ENCODE data around the gene NFIC. TPM values are rescaled to one million over a fixed set of nuclear protein-coding genes. Genes with fewer than 3 reads are reported as not detected.

NFIC gene
- polyA plus RNA-seq, 1 experiment: 5.0 TPM

DNA sequence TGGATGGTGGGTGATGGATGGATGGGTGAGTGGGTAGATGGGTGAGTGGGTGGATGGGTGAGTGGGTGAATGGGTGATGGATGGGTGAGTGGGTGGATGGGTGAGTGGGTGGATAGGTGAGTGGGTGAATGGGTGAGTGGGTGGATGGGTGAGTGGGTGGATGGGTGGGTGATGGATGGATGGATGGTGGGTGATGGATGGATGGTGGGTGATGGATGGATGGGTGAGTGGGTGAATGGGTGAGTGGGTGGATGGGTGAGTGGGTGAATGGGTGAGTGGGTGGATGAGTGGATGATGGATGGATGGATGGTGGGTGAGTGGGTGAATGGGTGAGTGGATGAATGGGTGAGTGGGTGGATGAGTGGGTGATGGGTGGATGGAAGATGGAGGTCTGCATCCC lies 111.1 kb downstream of the NFIC start:
- no peak for DNase-seq (ENCODE audit: low read depth)
- no peaks in the 10 kb centered on the region for H3K36me3 ChIP-seq (ENCODE audit: control insufficient read depth, insufficient read depth, low read length)
- H3K4me3 ChIP-seq (ENCODE audit: low read depth, low read length): no peak overlapping the region
- ChIA-PET CTCF (no interaction called here), POLR2A (no interaction called here)
- H3K27me3 ChIP-seq (ENCODE audit: control insufficient read depth, insufficient read depth, low read length): peaks cover 13% of the 10 kb centered on the region
- TF ChIP-seq, protein P1, sequence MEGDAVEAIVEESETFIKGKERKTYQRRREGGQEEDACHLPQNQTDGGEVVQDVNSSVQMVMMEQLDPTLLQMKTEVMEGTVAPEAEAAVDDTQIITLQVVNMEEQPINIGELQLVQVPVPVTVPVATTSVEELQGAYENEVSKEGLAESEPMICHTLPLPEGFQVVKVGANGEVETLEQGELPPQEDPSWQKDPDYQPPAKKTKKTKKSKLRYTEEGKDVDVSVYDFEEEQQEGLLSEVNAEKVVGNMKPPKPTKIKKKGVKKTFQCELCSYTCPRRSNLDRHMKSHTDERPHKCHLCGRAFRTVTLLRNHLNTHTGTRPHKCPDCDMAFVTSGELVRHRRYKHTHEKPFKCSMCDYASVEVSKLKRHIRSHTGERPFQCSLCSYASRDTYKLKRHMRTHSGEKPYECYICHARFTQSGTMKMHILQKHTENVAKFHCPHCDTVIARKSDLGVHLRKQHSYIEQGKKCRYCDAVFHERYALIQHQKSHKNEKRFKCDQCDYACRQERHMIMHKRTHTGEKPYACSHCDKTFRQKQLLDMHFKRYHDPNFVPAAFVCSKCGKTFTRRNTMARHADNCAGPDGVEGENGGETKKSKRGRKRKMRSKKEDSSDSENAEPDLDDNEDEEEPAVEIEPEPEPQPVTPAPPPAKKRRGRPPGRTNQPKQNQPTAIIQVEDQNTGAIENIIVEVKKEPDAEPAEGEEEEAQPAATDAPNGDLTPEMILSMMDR (IDR thresholded peaks at IDR 0.05; ENCODE audit: insufficient read depth, low read depth, low read length): no peak

DNA sequence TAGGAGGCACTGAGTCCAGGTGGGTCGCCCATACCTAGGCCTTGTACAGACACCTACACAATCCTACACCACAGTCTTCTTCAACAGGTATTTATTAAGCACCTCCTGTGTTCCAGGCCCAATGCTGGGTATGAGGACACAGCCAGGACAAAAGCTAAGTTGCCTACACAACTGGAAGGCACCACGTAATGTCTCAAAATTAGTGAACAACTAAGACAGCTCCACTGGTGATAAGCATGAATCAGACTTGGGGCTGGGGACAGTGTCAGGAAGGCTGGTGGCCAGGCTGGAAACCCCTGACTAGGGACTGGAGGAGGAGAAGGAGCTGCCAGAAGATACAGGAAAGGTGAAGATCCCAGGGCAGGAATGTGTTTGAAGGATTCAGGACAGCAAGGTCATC lies 111.6 kb downstream of the NFIC start:
- TF ChIP-seq, protein P1 (IDR thresholded peaks at IDR 0.05; ENCODE audit: insufficient read depth, low read depth, low read length): no peak
- Histone ChIP-seq H3K4me3 (ENCODE audit: low read depth, low read length) (no peak overlapping the region), H3K36me3 (ENCODE audit: control insufficient read depth, insufficient read depth, low read length) (no peaks in the 10 kb centered on the region), H3K27me3 (ENCODE audit: control insufficient read depth, insufficient read depth, low read length) (peaks cover 14% of the 10 kb centered on the region)
- POLR2A ChIA-PET: no interaction called here
- DNase-seq (ENCODE audit: low read depth): no peak
- CTCF ChIA-PET: no interaction called here

DNA sequence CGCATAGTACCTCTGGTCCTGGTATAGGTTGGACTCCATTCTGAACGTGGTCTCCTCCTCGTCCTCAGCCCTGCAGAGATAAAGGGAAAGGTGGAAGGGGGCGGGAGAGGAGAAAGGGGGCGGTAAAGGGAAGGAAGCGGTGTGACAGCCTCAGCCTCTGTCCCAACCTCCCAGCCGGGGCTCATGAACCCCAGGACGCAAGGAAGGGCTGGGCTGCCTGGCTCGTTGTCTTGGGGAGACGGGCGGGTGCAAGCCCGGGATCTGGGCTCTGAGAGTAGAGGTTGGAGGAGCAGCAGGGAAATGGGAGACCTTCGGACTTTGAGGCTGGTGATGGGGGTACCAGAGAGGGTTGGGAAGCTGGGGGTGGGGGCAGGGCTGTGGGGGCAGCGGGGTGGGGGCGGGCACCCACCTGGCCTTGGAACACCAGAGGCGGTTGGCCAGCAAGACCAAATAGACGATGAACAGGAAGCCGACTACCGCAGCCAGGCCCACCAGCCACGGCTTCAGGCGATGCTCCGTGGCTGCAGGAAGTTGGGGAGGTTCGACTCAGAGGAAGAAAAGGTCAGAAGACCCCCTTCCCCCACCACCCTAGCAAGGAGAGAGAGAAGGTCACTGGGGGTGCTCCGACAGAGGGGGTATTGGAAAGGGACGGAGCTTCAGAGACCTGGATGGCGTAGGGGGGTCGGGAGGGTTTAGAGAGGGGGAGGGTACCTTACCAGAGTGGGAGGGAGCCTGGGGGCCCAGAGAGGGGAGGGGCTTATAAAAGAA lies 112.2 kb downstream of the NFIC start:
- ChIA-PET CTCF (interaction anchor here (0.6 to 3.3 kb wide), 4 partner anchors 14 to 174 kb away, joined by 3 to 14 read pairs (median 4); no protein-coding TSS in a partner anchor), POLR2A (no interaction called here)
- DNase-seq (ENCODE audit: low read depth): no peak
- Histone ChIP-seq H3K4me3 (ENCODE audit: low read depth, low read length) (no peak overlapping the region), H3K36me3 (ENCODE audit: control insufficient read depth, insufficient read depth, low read length) (no peaks in the 10 kb centered on the region), H3K27me3 (ENCODE audit: control insufficient read depth, insufficient read depth, low read length) (peaks cover 14% of the 10 kb centered on the region)
- TF ChIP-seq, protein P1 (IDR thresholded peaks at IDR 0.05; ENCODE audit: insufficient read depth, low read depth, low read length): no peak

DNA sequence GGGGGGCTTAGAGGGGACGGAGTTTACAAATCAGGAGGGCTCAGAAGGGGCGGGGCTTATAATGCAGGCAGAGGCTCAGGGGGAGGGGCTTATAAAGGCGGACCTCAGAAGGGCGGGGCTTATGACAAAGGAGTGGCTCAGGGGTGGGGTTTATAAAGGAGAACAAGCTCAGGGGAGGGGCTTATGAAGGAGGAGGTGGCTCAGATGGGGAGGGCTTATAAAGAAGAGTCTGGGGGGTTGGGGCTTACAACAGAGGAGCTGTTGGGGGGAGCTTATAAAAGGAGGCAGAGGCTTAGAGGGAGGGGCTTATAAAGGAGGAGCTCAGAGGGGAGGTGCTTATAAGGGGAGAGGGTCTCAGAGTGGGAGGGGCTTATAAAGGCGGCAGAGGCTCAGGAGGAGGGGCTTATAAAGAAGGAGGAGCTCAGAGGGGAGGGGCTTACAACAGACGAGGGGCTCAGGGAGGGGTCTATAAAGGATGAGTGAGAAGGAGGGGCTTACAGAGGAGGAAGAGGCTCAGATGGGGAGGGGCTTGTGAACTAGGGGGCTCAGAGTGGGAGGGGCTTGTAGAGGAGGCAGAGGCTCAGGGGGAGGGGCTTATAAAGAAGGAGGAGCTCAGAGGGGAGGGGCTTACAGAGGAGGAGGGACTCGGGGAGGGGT lies 112.9 kb downstream of the NFIC start:
- H3K36me3 ChIP-seq (ENCODE audit: control insufficient read depth, insufficient read depth, low read length): no peaks in the 10 kb centered on the region
- ChIA-PET POLR2A (no interaction called here), CTCF (interaction anchor here (0.6 to 3.3 kb wide), 7 partner anchors 8 to 174 kb away, joined by 3 to 14 read pairs (median 3); no protein-coding TSS in a partner anchor)
- no peak overlapping the region for H3K4me3 ChIP-seq (ENCODE audit: low read depth, low read length)
- peaks cover 14% of the 10 kb centered on the region for H3K27me3 ChIP-seq (ENCODE audit: control insufficient read depth, insufficient read depth, low read length)
- TF ChIP-seq, protein P1 (IDR thresholded peaks at IDR 0.05; ENCODE audit: insufficient read depth, low read depth, low read length): no peak
- DNase-seq (ENCODE audit: low read depth): no peak

DNA sequence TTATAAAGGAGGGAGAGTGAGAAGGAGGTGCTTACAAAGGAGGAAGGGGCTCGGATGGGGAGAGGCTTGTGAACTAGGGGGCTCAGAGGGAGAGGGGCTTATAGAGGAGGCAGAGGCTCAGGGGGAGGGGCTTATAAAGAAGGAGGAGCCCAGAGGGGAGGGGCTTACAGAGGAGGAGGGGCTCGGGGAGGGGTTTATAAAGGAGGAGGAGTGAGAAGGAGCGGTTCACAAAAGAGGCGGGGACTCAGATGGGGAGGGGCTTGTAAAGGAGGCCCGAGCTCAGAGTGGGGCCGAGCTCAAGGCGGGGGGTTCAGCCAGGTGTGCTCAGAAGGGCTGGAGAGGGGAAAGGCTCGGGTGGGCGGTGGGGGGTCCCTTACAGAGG lies 113.4 kb downstream of the NFIC start:
- no peak for DNase-seq (ENCODE audit: low read depth)
- CTCF ChIA-PET: interaction anchor here (0.6 to 3.3 kb wide), 6 partner anchors 8 to 175 kb away, joined by 3 to 14 read pairs (median 4); no protein-coding TSS in a partner anchor
- no peak overlapping the region for H3K4me3 ChIP-seq (ENCODE audit: low read depth, low read length)
- POLR2A ChIA-PET: no interaction called here
- TF ChIP-seq, protein P1 (IDR thresholded peaks at IDR 0.05; ENCODE audit: insufficient read depth, low read depth, low read length): no peak
- H3K27me3 ChIP-seq (ENCODE audit: control insufficient read depth, insufficient read depth, low read length): peaks cover 14% of the 10 kb centered on the region
- H3K36me3 ChIP-seq (ENCODE audit: control insufficient read depth, insufficient read depth, low read length): no peaks in the 10 kb centered on the region
